ENCODE results near the gene ZNF384.

ZNF384 gene

DNA sequence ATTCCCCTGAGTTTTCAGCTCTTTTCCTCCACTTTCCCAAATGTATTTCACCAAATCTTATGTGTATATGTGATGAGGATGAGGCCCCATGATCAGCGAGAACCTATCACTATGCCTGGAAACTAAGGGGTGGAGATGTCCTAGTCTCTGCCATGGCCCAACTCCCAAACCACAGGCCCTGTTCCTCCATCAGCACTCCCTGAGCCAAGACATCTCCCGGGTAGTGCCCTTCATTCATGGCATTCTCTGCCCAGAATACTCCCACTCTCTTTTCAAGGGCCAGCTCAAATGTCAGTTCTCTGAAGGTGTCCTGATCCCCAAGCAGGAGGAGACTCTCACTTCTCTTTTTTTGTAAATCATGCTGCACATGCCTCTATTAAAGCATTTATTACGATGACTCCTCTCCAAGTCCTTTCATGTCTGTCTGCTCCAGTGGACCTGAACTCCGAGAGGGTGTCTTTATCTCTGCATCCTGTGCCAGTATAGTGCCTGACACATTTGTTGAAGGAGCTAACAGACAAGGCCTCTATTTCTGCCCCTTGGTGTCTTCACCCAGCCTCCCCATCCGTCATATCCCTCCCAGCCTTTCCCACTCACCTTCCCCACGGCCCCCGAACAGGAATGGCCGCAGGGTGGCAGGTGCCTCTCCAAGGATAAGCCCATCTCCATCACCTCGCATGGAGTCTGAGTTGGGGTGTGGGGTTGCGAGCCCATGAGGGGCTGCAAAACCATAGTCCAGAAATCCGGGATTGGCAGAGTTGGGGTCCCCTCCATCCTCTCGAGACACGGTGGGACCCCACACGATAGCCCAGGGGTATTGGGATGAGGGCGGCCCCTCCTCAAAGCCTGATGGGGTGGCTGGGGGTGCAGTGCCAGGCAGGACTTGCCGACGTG lies 7.8 kb upstream of the ZNF384 start:
- Histone ChIP-seq H3K27ac (ENCODE audit: low read depth, low read length) (no peak overlapping the region), H3K4me1 (ENCODE audit: control insufficient read depth, insufficient read depth, low read length) (no peaks in the 10 kb centered on the region), H3K4me3 (ENCODE audit: low read length) (no peak overlapping the region), H3K27me3 (ENCODE audit: control insufficient read depth, insufficient read depth, low read length) (peaks cover 18% of the 10 kb centered on the region), H3K36me3 (ENCODE audit: control insufficient read depth, insufficient read depth, low read length) (no peaks in the 10 kb centered on the region), H3K9ac (ENCODE audit: low read length) (no peak overlapping the region)

- Histone ChIP-seq H3K4me1 (ENCODE audit: control insufficient read depth, insufficient read depth, low read length) (peaks cover under 1% of the 10 kb centered on the region), H3K4me3 (ENCODE audit: low read length) (no peak overlapping the region), H3K27me3 (ENCODE audit: control insufficient read depth, insufficient read depth, low read length) (peaks cover 12% of the 10 kb centered on the region), H3K27ac (ENCODE audit: low read depth, low read length) (no peak overlapping the region), H3K9ac (ENCODE audit: low read length) (no peak overlapping the region), H3K36me3 (ENCODE audit: control insufficient read depth, insufficient read depth, low read length) (no peaks in the 10 kb centered on the region)
Measured at GRCh38 chr12:6695313-6696045, 6.3 kb upstream of the ZNF384 start.

DNA sequence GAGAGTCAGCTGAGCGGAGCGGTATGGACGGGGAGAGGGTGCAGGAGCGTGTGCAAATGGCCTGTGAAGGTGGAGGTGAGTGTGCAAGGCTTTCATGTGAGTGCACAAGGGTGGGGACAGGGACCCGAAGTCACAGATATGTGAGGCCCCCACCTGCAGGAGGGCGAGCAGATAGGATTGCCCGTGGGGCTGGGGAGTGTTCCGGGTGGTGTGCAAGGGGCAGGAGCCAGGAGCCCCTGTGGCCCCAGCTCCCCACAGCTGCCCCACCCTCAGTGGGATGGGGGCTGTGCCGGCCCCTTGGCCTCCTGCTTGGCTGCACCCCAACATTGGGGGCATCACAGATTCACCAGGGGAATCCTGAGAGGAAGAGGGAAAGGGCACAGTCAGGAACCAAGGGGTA lies 5.5 kb upstream of the ZNF384 start:
- peaks cover 11% of the 10 kb centered on the region for H3K27me3 ChIP-seq (ENCODE audit: control insufficient read depth, insufficient read depth, low read length)
- H3K4me1 ChIP-seq (ENCODE audit: control insufficient read depth, insufficient read depth, low read length), result peaks cover 8% of the 10 kb centered on the region
- no peak overlapping the region for H3K4me3 ChIP-seq (ENCODE audit: low read length)
- no peak overlapping the region for H3K9ac ChIP-seq (ENCODE audit: low read length)
- no peak overlapping the region for H3K27ac ChIP-seq (ENCODE audit: low read depth, low read length)
- no peaks in the 10 kb centered on the region for H3K36me3 ChIP-seq (ENCODE audit: control insufficient read depth, insufficient read depth, low read length)

GRCh38 chr12:6693832-6694355 lies 4.7 kb upstream of the ZNF384 start:
- Histone ChIP-seq H3K27me3 (ENCODE audit: control insufficient read depth, insufficient read depth, low read length) (peaks cover 7% of the 10 kb centered on the region), H3K36me3 (ENCODE audit: control insufficient read depth, insufficient read depth, low read length) (no peaks in the 10 kb centered on the region), H3K4me1 (ENCODE audit: control insufficient read depth, insufficient read depth, low read length) (peaks cover 8% of the 10 kb centered on the region), H3K27ac (ENCODE audit: low read depth, low read length) (no peak overlapping the region), H3K4me3 (ENCODE audit: low read length) (no peak overlapping the region), H3K9ac (ENCODE audit: low read length) (no peak overlapping the region)

DNA sequence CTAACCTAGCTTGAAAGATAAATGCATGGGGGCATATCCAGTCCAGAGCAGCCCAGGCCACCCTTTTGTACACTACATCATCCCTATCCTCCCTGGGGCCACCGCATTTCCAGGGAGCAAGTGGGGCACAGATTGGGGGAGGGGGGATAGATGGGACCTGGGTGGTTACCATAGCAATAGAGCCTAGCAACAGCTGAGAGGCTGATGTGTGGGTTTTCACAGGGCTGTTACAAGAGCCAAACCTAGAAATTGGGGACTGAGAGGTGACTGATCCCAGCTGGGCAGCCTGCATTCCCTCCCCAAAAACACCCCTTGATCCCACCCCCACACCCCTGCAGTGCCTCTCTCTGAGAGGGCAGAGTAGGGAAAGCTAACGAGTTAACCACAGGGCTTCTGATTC lies 3.7 kb upstream of the ZNF384 start:
- H3K9ac ChIP-seq (ENCODE audit: low read length), result no peak overlapping the region
- H3K36me3 ChIP-seq (ENCODE audit: control insufficient read depth, insufficient read depth, low read length), result no peaks in the 10 kb centered on the region
- H3K27ac ChIP-seq (ENCODE audit: low read depth, low read length), result no peak overlapping the region
- no peak overlapping the region for H3K4me3 ChIP-seq (ENCODE audit: low read length)
- peaks cover 12% of the 10 kb centered on the region for H3K4me1 ChIP-seq (ENCODE audit: control insufficient read depth, insufficient read depth, low read length)
- H3K27me3 ChIP-seq (ENCODE audit: control insufficient read depth, insufficient read depth, low read length), result peaks cover 3% of the 10 kb centered on the region

- Histone ChIP-seq H3K9ac (ENCODE audit: low read length) (no peak overlapping the region), H3K4me1 (ENCODE audit: control insufficient read depth, insufficient read depth, low read length) (peaks cover 22% of the 10 kb centered on the region), H3K27ac (ENCODE audit: low read depth, low read length) (no peak overlapping the region), H3K4me3 (ENCODE audit: low read length) (no peak overlapping the region), H3K27me3 (ENCODE audit: control insufficient read depth, insufficient read depth, low read length) (no peaks in the 10 kb centered on the region), H3K36me3 (ENCODE audit: control insufficient read depth, insufficient read depth, low read length) (no peaks in the 10 kb centered on the region)
Measured at GRCh38 chr12:6691473-6691872, 2.3 kb upstream of the ZNF384 start.

- Histone ChIP-seq H3K27ac (ENCODE audit: low read depth, low read length) (peak overlapping the region; percentile 98), H3K36me3 (ENCODE audit: control insufficient read depth, insufficient read depth, low read length) (peaks cover 2% of the 10 kb centered on the region), H3K9ac (ENCODE audit: low read length) (peak overlapping the region; percentile 63), H3K27me3 (ENCODE audit: control insufficient read depth, insufficient read depth, low read length) (no peaks in the 10 kb centered on the region), H3K4me3 (ENCODE audit: low read length) (peak overlapping the region; percentile 96), H3K4me1 (ENCODE audit: control insufficient read depth, insufficient read depth, low read length) (peaks cover 22% of the 10 kb centered on the region)
Measured at GRCh38 chr12:6688543-6688998, 604 bp downstream of the ZNF384 start.

DNA sequence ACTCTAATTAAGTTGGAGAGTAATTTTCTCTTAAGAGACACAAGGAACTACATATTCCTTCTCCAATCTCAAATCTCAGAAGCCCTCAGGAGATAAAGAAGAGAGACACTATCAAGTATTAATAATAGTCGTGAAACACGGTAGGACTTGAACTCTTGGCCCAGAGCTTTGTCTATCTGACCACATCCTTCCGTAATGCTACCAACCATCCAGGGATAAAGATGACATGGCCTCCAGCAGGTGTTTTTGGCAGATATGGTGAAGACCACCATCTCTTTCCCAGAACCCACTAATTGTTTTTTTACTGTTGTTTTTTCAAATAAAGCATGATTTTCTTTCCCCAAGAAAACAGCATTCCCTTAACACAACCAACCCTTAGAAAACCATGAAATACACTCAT lies 3.4 kb downstream of the ZNF384 start:
- Histone ChIP-seq H3K36me3 (ENCODE audit: control insufficient read depth, insufficient read depth, low read length) (peaks cover 2% of the 10 kb centered on the region), H3K4me3 (ENCODE audit: low read length) (no peak overlapping the region), H3K27ac (ENCODE audit: low read depth, low read length) (no peak overlapping the region)

DNA sequence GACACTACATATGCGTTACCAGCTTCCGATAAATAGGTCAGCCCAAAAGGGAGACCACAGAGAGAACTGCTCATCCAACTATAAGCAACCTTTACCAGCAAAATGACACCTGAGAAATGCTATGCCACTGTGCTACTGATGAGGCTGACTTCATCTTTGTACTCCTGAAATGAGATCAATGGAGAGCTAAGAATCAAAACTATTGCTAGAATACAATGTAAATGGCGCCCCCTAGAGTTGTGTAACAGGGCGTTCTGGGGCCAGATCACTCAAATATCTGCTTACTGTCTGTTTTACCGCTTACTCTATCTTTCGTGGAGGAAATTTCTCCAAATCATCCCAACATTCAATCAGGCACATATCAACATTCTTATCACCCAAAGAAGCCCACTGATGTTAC lies 4.6 kb downstream of the ZNF384 start:
- Histone ChIP-seq H3K9ac (ENCODE audit: low read length) (no peak overlapping the region), H3K4me3 (ENCODE audit: low read length) (no peak overlapping the region), H3K36me3 (ENCODE audit: control insufficient read depth, insufficient read depth, low read length) (peaks cover 2% of the 10 kb centered on the region), H3K27me3 (ENCODE audit: control insufficient read depth, insufficient read depth, low read length) (no peaks in the 10 kb centered on the region), H3K4me1 (ENCODE audit: control insufficient read depth, insufficient read depth, low read length) (peaks cover 14% of the 10 kb centered on the region), H3K27ac (ENCODE audit: low read depth, low read length) (no peak overlapping the region)

More for the DNA sequence above, 3.4 kb downstream of the ZNF384 start:
- H3K9ac ChIP-seq (ENCODE audit: low read length), result no peak overlapping the region
- peaks cover 22% of the 10 kb centered on the region for H3K4me1 ChIP-seq (ENCODE audit: control insufficient read depth, insufficient read depth, low read length)
- no peaks in the 10 kb centered on the region for H3K27me3 ChIP-seq (ENCODE audit: control insufficient read depth, insufficient read depth, low read length)

- Histone ChIP-seq H3K36me3 (ENCODE audit: control insufficient read depth, insufficient read depth, low read length) (peaks cover 35% of the 10 kb centered on the region), H3K4me1 (ENCODE audit: control insufficient read depth, insufficient read depth, low read length) (no peaks in the 10 kb centered on the region), H3K9ac (ENCODE audit: low read length) (no peak overlapping the region)
Measured at GRCh38 chr12:6676962-6677361, 12.2 kb downstream of the ZNF384 start.

DNA sequence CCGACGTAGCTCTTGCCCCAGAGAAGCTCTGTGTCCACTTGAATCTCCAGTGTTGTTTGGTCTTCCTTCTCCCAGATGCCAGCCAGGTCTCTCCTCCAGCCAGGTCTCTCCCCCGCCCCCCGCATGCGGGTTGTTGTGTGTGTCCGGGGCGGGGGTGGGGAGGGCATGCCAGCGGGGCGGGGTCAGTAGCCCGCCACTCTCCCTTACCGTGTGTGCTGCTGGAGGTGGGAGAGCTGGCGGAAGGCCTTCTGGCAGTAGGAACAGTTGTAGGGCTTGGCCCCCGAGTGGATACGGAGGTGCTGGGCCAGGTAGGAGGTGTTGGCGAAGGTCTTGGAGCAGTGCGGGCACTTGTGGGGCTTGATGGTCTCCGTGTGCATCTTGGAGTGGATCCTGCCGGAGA lies 17.0 kb downstream of the ZNF384 start:
- Histone ChIP-seq H3K27ac (ENCODE audit: low read depth, low read length) (no peak overlapping the region), H3K36me3 (ENCODE audit: control insufficient read depth, insufficient read depth, low read length) (peaks cover 38% of the 10 kb centered on the region), H3K9ac (ENCODE audit: low read length) (no peak overlapping the region), H3K4me3 (ENCODE audit: low read length) (no peak overlapping the region), H3K4me1 (ENCODE audit: control insufficient read depth, insufficient read depth, low read length) (no peaks in the 10 kb centered on the region), H3K27me3 (ENCODE audit: control insufficient read depth, insufficient read depth, low read length) (no peaks in the 10 kb centered on the region)

More at GRCh38 chr12:6676962-6677361, 12.2 kb downstream of the ZNF384 start:
- no peaks in the 10 kb centered on the region for H3K27me3 ChIP-seq (ENCODE audit: control insufficient read depth, insufficient read depth, low read length)
- no peak overlapping the region for H3K4me3 ChIP-seq (ENCODE audit: low read length)
- no peak overlapping the region for H3K27ac ChIP-seq (ENCODE audit: low read depth, low read length)

DNA sequence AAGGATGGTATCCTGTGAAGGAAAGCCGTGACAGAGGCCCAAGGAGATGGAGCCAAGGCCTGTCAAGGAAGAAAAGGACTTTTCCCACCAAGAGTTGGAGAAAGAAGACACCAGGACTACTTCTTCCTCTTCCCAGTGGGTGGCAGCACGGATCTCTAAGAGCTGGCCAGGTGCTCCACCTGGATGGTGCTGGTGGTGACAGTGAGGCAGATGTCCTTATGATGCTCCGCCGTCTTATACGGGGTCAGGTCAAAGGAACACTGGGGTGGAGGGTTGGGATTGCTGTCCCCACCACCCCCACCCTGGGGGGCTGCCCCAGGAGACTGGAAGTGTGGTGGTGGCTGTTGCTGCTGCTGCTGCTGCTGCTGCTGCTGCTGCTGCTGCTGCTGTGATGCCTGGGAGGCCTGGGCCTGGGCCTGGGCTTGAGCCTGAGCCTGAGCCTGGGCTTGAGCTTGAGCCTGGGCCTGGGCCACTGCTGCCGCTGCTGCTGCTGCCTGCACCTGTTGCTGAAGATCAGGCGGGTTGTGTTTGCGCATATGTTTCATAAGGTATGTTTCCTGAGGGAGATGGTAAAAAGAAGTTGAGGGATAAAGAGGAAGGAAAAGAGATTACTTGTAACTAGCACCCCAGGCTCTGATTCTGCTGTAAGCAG lies 21.5 kb downstream of the ZNF384 start:
- Histone ChIP-seq H3K4me1 (ENCODE audit: control insufficient read depth, insufficient read depth, low read length) (no peaks in the 10 kb centered on the region), H3K9ac (ENCODE audit: low read length) (no peak overlapping the region), H3K4me3 (ENCODE audit: low read length) (no peak overlapping the region), H3K27me3 (ENCODE audit: control insufficient read depth, insufficient read depth, low read length) (no peaks in the 10 kb centered on the region), H3K27ac (ENCODE audit: low read depth, low read length) (no peak overlapping the region), H3K36me3 (ENCODE audit: control insufficient read depth, insufficient read depth, low read length) (peaks cover 30% of the 10 kb centered on the region)

All from rectal smooth muscle tissue (tissue), 1 donor.